Omental fat pad (tissue), 4 donors: Measurements from ENCODE around the gene ASTN2. TPM values are rescaled to one million over a fixed set of nuclear protein-coding genes. Genes with fewer than 3 reads are reported as not detected.

Experiments
- ATAC-seq: fragments of 150-250 bp; one replicate; pipeline ENCODE4 v1.9.1; 2016; ENCODE audit warnings: mild to moderate bottlenecking, moderate library complexity; ENCODE audit not compliant: low FRiP score
- DNase-seq: peaks from one replicate; pipeline ENCODE4 v3.0.0-alpha.2; 2019; ENCODE audit warnings: low spot score
- CTCF ChIP-seq, 3 donors: fragments of 450-650 bp; IDR thresholded peaks; one replicate each; pipeline ENCODE4 v1.5.1; 2016 to 2017; ENCODE audit warnings: antibody characterized with exemption in 3 of 3, mild to moderate bottlenecking in 3 of 3, moderate library complexity in 2 of 3
- total RNA-seq, 4 donors: library from RNA; depleted of rRNA; stranded (reverse); fragments of >200 nt; gene quantifications; one replicate each; pipeline ENCODE4 v1.1.0, GENCODE V29; 2016

The ASTN2 gene
- total RNA-seq, 4 donors from 2014 or later: 1.1 to 8.4 (median 3.6) TPM

- ATAC-seq (no peak), DNase-seq (no peak)
- no peak for TF ChIP-seq CTCF (IDR thresholded peaks at IDR 0.05)
These were observed 978.7 kb downstream of the ASTN2 start for GRCh38 chr9:116436121-116436520.

- no peak for TF ChIP-seq CTCF (IDR thresholded peaks at IDR 0.05)
- DNase-seq (no peak), ATAC-seq (no peak)
These were observed 979.2 kb downstream of the ASTN2 start for GRCh38 chr9:116435706-116436105.

DNA sequence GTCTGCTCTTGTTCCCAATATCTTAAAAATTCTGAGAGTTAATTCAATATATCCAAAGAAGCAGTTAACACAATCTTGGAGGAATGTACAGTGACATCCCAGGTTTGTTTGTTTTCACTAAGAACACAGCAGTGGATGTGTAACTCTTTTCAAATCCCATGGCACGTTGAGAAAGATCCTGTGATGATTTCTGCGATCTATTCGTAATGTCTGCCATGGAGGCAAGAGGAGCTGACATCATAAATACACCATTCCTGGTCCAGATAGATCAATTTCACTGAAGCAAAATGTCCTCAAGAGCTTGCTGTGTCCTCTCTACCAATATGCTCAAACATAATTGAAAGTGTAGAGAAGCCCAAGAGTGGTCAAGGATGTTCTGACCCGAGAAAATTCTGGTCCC is 980.5 kb downstream of the ASTN2 start:
- DNase-seq (no peak), ATAC-seq (no peak)
- no peak for TF ChIP-seq CTCF (IDR thresholded peaks at IDR 0.05)

- no peak for ATAC-seq
- TF ChIP-seq CTCF (IDR thresholded peaks at IDR 0.05): no peak
- DNase-seq: no peak
These were observed 982.8 kb downstream of the ASTN2 start for GRCh38 chr9:116432051-116432450.

GRCh38 chr9:116430849-116431248 is 984.0 kb downstream of the ASTN2 start:
- ATAC-seq (no peak), DNase-seq (no peak)
- no peak for TF ChIP-seq CTCF (IDR thresholded peaks at IDR 0.05)

- TF ChIP-seq CTCF (IDR thresholded peaks at IDR 0.05): no peak
- DNase-seq (no peak), ATAC-seq (no peak)
These were observed 989.6 kb downstream of the ASTN2 start for GRCh38 chr9:116425244-116425643.

GRCh38 chr9:116423149-116423548 is 991.7 kb downstream of the ASTN2 start:
- no peak for ATAC-seq
- no peak for DNase-seq
- no peak for TF ChIP-seq CTCF (IDR thresholded peaks at IDR 0.05)
